Measurements from ENCODE around the gene GMPPA.

The GMPPA gene

DNA sequence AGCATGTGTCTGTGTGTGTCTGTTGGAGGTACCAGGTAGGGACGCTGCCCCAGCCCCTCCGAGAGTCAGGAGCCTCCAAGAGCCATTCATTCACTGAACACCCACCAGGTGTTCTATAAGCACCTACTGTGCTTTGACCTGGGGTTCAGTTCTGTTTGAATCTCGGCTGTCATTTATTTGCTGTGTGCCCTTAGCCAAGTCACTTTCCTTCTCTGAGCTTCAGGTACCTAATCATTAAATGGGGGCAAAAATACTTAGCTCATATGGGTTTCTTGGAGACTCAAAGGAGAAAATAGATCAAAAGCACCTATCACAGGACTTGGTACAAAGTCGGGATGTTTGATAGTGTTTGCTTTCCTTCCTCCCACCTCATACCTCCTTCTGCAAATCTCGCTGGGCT, 28.8 kb downstream of the GMPPA start:
- DNase-seq (ENCODE audit: low read depth), result no peak
- TF ChIP-seq, protein P1, sequence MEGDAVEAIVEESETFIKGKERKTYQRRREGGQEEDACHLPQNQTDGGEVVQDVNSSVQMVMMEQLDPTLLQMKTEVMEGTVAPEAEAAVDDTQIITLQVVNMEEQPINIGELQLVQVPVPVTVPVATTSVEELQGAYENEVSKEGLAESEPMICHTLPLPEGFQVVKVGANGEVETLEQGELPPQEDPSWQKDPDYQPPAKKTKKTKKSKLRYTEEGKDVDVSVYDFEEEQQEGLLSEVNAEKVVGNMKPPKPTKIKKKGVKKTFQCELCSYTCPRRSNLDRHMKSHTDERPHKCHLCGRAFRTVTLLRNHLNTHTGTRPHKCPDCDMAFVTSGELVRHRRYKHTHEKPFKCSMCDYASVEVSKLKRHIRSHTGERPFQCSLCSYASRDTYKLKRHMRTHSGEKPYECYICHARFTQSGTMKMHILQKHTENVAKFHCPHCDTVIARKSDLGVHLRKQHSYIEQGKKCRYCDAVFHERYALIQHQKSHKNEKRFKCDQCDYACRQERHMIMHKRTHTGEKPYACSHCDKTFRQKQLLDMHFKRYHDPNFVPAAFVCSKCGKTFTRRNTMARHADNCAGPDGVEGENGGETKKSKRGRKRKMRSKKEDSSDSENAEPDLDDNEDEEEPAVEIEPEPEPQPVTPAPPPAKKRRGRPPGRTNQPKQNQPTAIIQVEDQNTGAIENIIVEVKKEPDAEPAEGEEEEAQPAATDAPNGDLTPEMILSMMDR (IDR thresholded peaks at IDR 0.05; ENCODE audit: control insufficient read depth, extremely low read depth, insufficient read depth), result no peak

DNA sequence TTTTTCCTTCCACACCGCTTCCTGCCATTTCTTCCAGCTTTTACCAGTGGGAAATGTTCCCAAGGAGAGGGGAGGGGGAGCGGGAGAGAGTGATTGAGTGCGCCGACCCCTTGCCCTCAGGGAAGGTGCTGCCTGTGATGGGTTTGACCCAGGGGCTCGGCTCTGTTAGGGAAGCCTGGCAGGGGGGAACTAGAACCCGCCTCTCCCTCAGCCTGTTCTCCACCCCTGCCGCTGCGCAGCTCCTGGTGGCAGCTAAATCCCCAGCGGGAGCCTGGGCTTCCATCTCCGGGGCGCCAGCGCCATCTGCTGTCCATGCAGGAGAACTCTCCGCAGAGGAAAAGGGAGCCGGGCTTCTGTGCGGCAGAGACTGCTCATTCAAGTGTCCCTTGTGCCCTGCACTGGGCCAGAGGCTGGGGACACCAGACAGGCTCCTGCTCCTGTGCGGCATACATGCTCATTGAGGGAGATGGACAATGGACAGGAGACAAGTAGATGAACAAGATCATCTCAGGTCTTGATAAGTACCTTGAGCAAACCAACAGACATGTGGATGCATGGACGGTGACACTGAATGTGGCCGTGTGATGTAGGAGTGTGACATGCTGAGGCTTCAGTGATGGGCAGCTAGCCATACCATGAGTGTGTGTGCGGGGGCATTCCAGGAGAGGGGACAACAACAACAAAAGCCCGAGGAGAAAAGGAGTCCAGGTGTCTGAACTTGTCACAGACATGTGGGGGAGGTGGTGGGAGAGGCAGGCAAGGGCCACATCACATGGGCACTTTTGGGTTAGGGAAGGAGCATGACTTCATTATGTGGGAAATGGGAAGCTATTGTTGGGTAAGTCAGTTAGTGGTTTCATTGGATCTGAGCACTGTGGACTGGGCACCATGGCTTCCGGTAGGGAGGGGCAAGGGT, 31.6 kb downstream of the GMPPA start:
- TF ChIP-seq, protein P1 (IDR thresholded peaks at IDR 0.05; ENCODE audit: control insufficient read depth, extremely low read depth, insufficient read depth), result peak; percentile 91
- DNase-seq (ENCODE audit: low read depth), result no peak
- no peak overlapping the region for H3K4me3 ChIP-seq (ENCODE audit: low read depth, low read length)

More for the DNA sequence above, 28.8 kb downstream of the GMPPA start:
- no peak overlapping the region for H3K4me3 ChIP-seq (ENCODE audit: low read depth, low read length)

DNA sequence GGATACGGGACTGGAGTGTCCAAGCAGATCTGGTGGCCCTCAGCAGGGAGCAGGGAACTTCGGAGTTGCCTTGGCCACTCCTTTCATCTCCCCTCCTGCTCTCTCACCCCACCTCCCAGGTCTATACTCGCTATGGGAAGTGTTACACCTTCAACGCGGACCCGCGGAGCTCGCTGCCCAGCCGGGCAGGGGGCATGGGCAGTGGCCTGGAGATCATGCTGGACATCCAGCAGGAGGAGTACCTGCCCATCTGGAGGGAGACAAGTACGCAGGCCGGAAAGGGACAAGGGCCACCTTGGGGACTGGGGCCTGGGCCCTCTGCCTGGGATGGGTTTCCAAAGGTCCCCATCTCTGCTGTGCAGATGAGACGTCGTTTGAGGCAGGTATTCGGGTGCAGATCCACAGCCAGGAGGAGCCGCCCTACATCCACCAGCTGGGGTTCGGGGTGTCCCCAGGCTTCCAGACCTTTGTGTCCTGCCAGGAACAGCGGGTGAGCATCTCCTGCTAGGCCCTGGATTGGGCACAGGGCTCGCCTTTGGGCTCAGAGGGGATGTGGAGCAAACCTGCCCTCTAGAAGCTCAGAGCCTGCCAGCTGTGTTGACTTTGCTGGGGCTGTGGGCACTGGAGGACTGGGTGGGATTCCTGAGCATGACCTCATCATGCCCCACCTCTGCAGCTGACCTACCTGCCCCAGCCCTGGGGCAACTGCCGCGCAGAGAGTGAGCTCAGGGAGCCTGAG, 33.1 kb downstream of the GMPPA start:
- DNase-seq (ENCODE audit: low read depth), result no peak
- TF ChIP-seq, protein P1 (IDR thresholded peaks at IDR 0.05; ENCODE audit: control insufficient read depth, extremely low read depth, insufficient read depth), result no peak
- H3K4me3 ChIP-seq (ENCODE audit: low read depth, low read length), result no peak overlapping the region

DNA sequence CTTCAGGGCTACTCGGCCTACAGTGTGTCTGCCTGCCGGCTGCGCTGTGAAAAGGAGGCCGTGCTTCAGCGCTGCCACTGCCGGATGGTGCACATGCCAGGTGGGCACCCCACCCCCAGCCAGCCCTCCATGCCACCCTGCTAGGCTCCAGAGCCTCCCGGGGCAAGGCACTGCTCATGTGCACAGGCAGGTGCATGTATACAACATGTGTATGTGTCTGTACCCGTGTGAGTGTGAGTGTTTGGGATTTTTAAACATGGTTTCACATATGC, 33.6 kb downstream of the GMPPA start:
- no peak overlapping the region for H3K4me3 ChIP-seq (ENCODE audit: low read depth, low read length)
- TF ChIP-seq, protein P1 (IDR thresholded peaks at IDR 0.05; ENCODE audit: control insufficient read depth, extremely low read depth, insufficient read depth), result no peak
- DNase-seq (ENCODE audit: low read depth), result no peak

DNA sequence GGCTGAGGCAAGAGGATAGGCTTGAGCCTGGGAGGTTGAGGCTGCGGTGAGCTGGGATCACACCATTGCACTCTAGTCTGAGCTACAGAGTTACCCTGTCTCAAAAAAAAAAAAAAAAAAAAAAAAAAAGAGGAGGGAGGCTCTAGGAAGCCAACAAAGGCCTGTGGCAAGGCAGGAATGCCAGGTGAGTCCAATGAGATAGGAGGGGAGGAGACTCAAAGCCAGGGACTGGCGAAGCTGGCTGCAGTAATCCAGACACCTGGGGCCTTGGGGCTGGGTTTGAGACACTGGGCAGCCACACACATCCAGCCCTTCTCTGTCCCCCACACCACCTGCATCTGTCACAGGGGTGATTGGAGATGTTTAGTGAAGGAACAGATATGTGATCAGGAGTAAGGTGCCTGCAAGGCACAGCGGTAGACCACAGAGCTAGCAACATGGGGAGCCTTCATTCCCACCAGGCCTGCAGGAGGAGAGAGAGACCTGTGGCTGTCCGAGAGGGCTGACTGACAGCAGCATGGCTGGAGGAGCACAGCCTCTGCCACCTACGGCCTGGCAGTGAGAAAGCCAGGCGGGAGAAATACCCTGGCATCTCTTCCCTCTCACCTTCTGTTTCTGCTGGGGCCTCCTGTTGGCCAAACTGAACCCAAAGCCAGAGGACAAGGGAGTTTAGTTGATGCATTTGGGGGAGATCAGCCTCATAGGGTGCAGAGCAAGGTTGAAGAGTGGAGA, 35.4 kb downstream of the GMPPA start:
- no peak for DNase-seq (ENCODE audit: low read depth)
- no peak overlapping the region for H3K4me3 ChIP-seq (ENCODE audit: low read depth, low read length)
- TF ChIP-seq, protein P1 (IDR thresholded peaks at IDR 0.05; ENCODE audit: control insufficient read depth, extremely low read depth, insufficient read depth), result no peak

DNA sequence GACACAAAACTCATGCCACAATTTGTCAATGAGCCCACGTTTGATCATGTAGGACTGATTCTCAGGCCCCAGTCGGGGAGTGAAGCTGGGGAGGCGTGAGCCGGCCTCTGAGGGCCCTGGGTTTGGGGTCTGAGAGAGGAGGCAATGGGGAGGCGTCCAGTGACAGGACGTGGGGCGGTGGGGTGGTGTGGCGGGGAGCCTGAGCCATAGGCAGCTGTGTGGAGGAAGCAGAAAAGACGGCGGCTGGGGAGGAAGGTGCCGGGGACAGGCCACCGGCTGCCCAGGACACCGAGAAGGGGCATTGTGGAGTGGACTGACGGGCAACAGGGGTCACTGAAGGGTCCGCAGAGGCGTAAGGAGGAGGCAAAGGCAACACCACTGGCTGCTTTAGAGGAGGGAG, 37.7 kb downstream of the GMPPA start:
- TF ChIP-seq, protein P1 (IDR thresholded peaks at IDR 0.05; ENCODE audit: control insufficient read depth, extremely low read depth, insufficient read depth), result no peak
- no peak overlapping the region for H3K4me3 ChIP-seq (ENCODE audit: low read depth, low read length)
- DNase-seq (ENCODE audit: low read depth), result no peak

Measured in LNCaP clone FGC (cell line).